VCaP (cell line): ENCODE data around the gene DCAF5.

Source experiments
- H3K27ac ChIP-seq: fragments of 450-650 bp; 2 replicates; pipeline ENCODE4 v1.5.1; 2017
- CTCF ChIP-seq: fragments of 450-650 bp; conservative IDR thresholded peaks from 2 replicates; pipeline ENCODE4 v1.5.1; 2017; ENCODE audit warnings: mild to moderate bottlenecking, moderate library complexity

Gene DCAF5

GRCh38 chr14:69153152-69153872 lies 393 bp upstream of the DCAF5 start:
- TF ChIP-seq CTCF: no peak
- H3K27ac ChIP-seq: peak overlapping the region; percentile 92

GRCh38 chr14:69152181-69152901 lies 578 bp downstream of the DCAF5 start:
- TF ChIP-seq CTCF: no peak
- peak overlapping the region; percentile 92 for H3K27ac ChIP-seq

- TF ChIP-seq CTCF: peak; percentile 73
- peak overlapping the region; percentile 92 for H3K27ac ChIP-seq
These were observed 1.3 kb downstream of the DCAF5 start for GRCh38 chr14:69151458-69152180.

GRCh38 chr14:69149461-69150244 lies 3.3 kb downstream of the DCAF5 start:
- peak overlapping the region; percentile 92 for H3K27ac ChIP-seq
- no peak for TF ChIP-seq CTCF

- no peak overlapping the region for H3K27ac ChIP-seq
- TF ChIP-seq CTCF: no peak
These were observed 10.8 kb downstream of the DCAF5 start for GRCh38 chr14:69142101-69142500.

GRCh38 chr14:69141550-69141949 lies 11.4 kb downstream of the DCAF5 start:
- H3K27ac ChIP-seq: no peak overlapping the region
- TF ChIP-seq CTCF: no peak
